Neural cell (in vitro differentiated cells): ENCODE results near the gene ST6GALNAC4.

ENCODE experiments used
- CTCF ChIP-seq: fragments of 450-650 bp; IDR thresholded peaks from 2 replicates; pipeline ENCODE4 v1.5.1; 2014; ENCODE audit warnings: antibody characterized with exemption, mild to moderate bottlenecking, moderate library complexity; ENCODE audit not compliant: poor library complexity, severe bottlenecking
- EP300 ChIP-seq: fragments of 450-650 bp; conservative IDR thresholded peaks from 2 replicates; pipeline ENCODE4 v1.6.1; 2014; ENCODE audit warnings: antibody characterized with exemption, mild to moderate bottlenecking, moderate library complexity; ENCODE audit not compliant: poor library complexity, severe bottlenecking
- EZH2 ChIP-seq: fragments of 200-600, 300-800 bp; shearing (Covaris generic), sonication (generic); IDR thresholded peaks from 2 replicates; pipeline ENCODE4 v1.6.1; 2014; ENCODE audit warnings: antibody characterized with exemption, low read length, borderline replicate concordance, mild to moderate bottlenecking; ENCODE audit not compliant: insufficient read depth, poor library complexity, severe bottlenecking
- POLR2AphosphoS5 ChIP-seq: IDR thresholded peaks from 2 replicates; pipeline ENCODE4 v1.6.1; 2012
- RAD21 ChIP-seq: fragments of 450-650 bp; conservative IDR thresholded peaks from 2 replicates; pipeline ENCODE4 v1.6.1; 2014; ENCODE audit warnings: antibody characterized with exemption, mild to moderate bottlenecking, moderate library complexity
- REST ChIP-seq: IDR thresholded peaks from 2 replicates; pipeline ENCODE4 v1.6.1; 2012; ENCODE audit warnings: borderline replicate concordance
- SMC3 ChIP-seq: fragments of 450-650 bp; conservative IDR thresholded peaks from 2 replicates; pipeline ENCODE4 v1.6.1; 2014; ENCODE audit warnings: antibody characterized with exemption, mild to moderate bottlenecking, moderate library complexity; ENCODE audit not compliant: poor library complexity
- TAF1 ChIP-seq: IDR thresholded peaks from 2 replicates; pipeline ENCODE4 v1.6.1; 2012; ENCODE audit warnings: low read depth

DNA sequence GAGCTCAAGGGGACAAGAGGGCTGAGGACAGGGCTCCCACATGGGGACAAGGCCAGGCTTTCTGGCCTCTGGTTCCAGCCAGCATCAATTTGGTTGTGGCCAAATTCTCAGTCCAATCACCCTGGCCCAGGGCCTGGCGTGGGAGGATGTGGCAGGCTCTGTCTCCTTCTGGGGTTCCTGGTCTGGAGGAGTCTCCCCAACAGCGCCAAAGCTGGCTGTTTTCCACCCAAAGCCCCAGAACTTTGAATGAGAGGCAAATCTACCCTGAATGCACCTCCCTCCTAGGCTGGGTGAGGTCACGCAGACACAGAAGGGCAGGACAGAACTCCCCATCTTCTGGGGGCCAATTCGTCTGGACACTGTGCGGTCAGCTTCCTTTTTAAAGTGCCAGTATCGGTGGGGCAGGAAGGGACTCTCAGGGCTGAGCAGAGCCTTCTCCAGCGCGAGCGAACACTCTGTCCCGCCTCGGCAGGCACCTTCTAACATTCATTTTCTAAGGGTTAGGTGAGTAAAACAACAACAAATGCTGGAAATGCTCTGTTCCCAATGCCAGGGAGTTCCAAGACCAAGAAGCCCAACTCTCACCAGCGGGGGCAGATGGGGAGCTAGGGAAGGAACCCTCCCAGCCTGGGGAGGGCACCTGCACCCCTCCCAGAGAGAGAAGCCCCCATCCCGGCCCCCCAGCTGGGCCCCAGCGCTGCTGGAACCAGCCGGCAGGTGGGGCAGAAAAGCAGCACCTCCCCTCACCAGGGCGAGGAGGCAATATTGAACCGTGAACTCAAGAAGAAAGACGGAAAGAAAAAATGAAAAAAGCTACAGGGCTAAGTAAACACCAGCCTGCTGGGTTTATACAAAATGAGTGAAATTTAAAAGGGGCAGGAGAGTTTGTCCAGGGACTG is 24.5 kb upstream of the ST6GALNAC4 start:
- TF ChIP-seq CTCF (no peak), TAF1 (no peak), RAD21 (no peak), EP300 (no peak), EZH2 (no peak), SMC3 (no peak), REST (no peak), POLR2AphosphoS5 (no peak)
